ENCODE data around the gene NTRK1.

NTRK1 gene

GRCh38 chr1:156908955-156909354 is 48.3 kb downstream of the NTRK1 start:
- Histone ChIP-seq H3K4me3 (no peak overlapping the region), H3K27ac (no peak overlapping the region), H3K27me3 (no peaks in the 10 kb centered on the region), H3K36me3 (peaks cover 55 to 87% (median 71%) of the 10 kb centered on the region in 3 donors), H3K4me1 (peaks cover 0 to 5% (median 3%) of the 10 kb centered on the region in 4 donors), H3K9me3 (no peaks in the 10 kb centered on the region)
- intact Hi-C loops (cut with DNase I; ENCODE audit: low total_unique reads), result no loop called here
- no peak for DNase-seq
- TF ChIP-seq CTCF (IDR thresholded peaks at IDR 0.05), result no peak

- no peak for TF ChIP-seq CTCF (IDR thresholded peaks at IDR 0.05)
- DNase-seq, result no peak
- Histone ChIP-seq H3K36me3 (peaks cover 62 to 88% (median 78%) of the 10 kb centered on the region in 3 donors), H3K4me1 (peaks cover 0 to 4% (median 2%) of the 10 kb centered on the region in 4 donors), H3K9me3 (no peaks in the 10 kb centered on the region), H3K4me3 (no peak overlapping the region), H3K27ac (no peak overlapping the region), H3K27me3 (no peaks in the 10 kb centered on the region)
- intact Hi-C loops (cut with DNase I; ENCODE audit: low total_unique reads), result no loop called here
Measured at GRCh38 chr1:156909671-156910070, 49.0 kb downstream of the NTRK1 start.

- no peaks in the 10 kb centered on the region for H3K27me3 ChIP-seq
- DNase-seq, result no peak
- H3K36me3 ChIP-seq, result peaks cover 69 to 88% (median 84%) of the 10 kb centered on the region in 3 donors
- no peak overlapping the region for H3K4me3 ChIP-seq
- intact Hi-C loops (cut with DNase I; ENCODE audit: low total_unique reads), result no loop called here
- peaks cover 0 to 4% (median 2%) of the 10 kb centered on the region in 4 donors for H3K4me1 ChIP-seq
- H3K27ac ChIP-seq, result no peak overlapping the region
- no peaks in the 10 kb centered on the region for H3K9me3 ChIP-seq
- TF ChIP-seq CTCF (IDR thresholded peaks at IDR 0.05), result peak; percentile 53 to 79
Measured at GRCh38 chr1:156910309-156910782, 49.7 kb downstream of the NTRK1 start.

- Histone ChIP-seq H3K9me3 (no peaks in the 10 kb centered on the region), H3K36me3 (peaks cover 71 to 88% (median 82%) of the 10 kb centered on the region in 3 donors), H3K4me3 (no peak overlapping the region), H3K27ac (no peak overlapping the region), H3K4me1 (peaks cover 0 to 4% (median 2%) of the 10 kb centered on the region in 4 donors), H3K27me3 (no peaks in the 10 kb centered on the region)
- no peak for TF ChIP-seq CTCF (IDR thresholded peaks at IDR 0.05)
- intact Hi-C loops (cut with DNase I; ENCODE audit: low total_unique reads), result no loop called here
- no peak for DNase-seq
Measured at GRCh38 chr1:156911577-156912298, 51.1 kb downstream of the NTRK1 start.

- Histone ChIP-seq H3K27ac (no peak overlapping the region), H3K9me3 (no peaks in the 10 kb centered on the region), H3K36me3 (peaks cover 74 to 85% (median 77%) of the 10 kb centered on the region in 3 donors), H3K4me3 (no peak overlapping the region), H3K4me1 (peaks cover 0 to 4% (median 2%) of the 10 kb centered on the region in 4 donors), H3K27me3 (no peaks in the 10 kb centered on the region)
- intact Hi-C loops (cut with DNase I; ENCODE audit: low total_unique reads), result no loop called here
- no peak for DNase-seq
- no peak for TF ChIP-seq CTCF (IDR thresholded peaks at IDR 0.05)
Measured at GRCh38 chr1:156912310-156912709, 51.6 kb downstream of the NTRK1 start.
